IMR-90 (cell line): Measurements from ENCODE around the gene CAB39. TPM values are rescaled to one million over a fixed set of nuclear protein-coding genes. Genes with fewer than 3 reads are reported as not detected.

Experiments
- ATAC-seq: fragments of 200-7000 bp; cut with Tn5 transposase; 2 replicates; pipeline ENCODE4 v1.9.1; 2020; ENCODE audit warnings: low read depth, mild to moderate bottlenecking, moderate library complexity
- BruUV-seq: library from RNA; stranded (reverse); fragments of 400-500 nt; replicated peaks from 2 replicates; lab custom pipeline; 2021; lab: Mats Ljungman, UMichigan
- CTCF ChIA-PET: fragments of 300-600 bp; formaldehyde crosslinking; extraction: SDS; loops from one replicate; lab custom pipeline; 2021; ENCODE audit warnings: antibody characterized with exemption; lab: Yijun Ruan, JAX
- POLR2A ChIA-PET: fragments of 300-600 bp; sonication (Branson Sonifier 250); formaldehyde crosslinking; loops from one replicate; lab custom pipeline; 2022; ENCODE audit warnings: antibody characterized with exemption; ENCODE audit not compliant: unreplicated experiment; lab: Charles Lee
- DNase-seq: peaks from one replicate; pipeline ENCODE4 v3.0.0; 2013
- H2AFZ ChIP-seq: replicated peaks from 2 replicates; pipeline ENCODE3; 2013; ENCODE audit warnings: low read length, mild to moderate bottlenecking; ENCODE audit not compliant: poor library complexity
- H2AK5ac ChIP-seq: 2 replicates; pipeline ENCODE4 v1.6.1; 2013; ENCODE audit warnings: low read depth, low read length, inconsistent platforms
- H2AK9ac ChIP-seq: replicated peaks from 2 replicates; pipeline ENCODE3; 2013; ENCODE audit warnings: mild to moderate bottlenecking, low read depth, low read length, moderate library complexity; ENCODE audit not compliant: poor library complexity
- H2BK120ac ChIP-seq: 2 replicates; pipeline ENCODE4 v1.6.1; 2013; ENCODE audit warnings: low read depth, low read length, inconsistent platforms
- H2BK15ac ChIP-seq: 3 replicates; pipeline ENCODE4 v1.6.1; 2013; ENCODE audit warnings: low read depth, low read length, inconsistent platforms
- H2BK20ac ChIP-seq: 2 replicates; pipeline ENCODE4 v1.6.1; 2013; ENCODE audit warnings: low read depth, mild to moderate bottlenecking, inconsistent platforms, low read length, moderate library complexity
- H2BK5ac ChIP-seq: 2 replicates; pipeline ENCODE4 v1.6.1; 2013; ENCODE audit warnings: mild to moderate bottlenecking, low read depth, low read length, inconsistent platforms; ENCODE audit not compliant: poor library complexity, severe bottlenecking
- H3K14ac ChIP-seq: replicated peaks from 2 replicates; pipeline ENCODE4 v1.6.1; 2013; ENCODE audit warnings: low read depth, low read length, inconsistent platforms
- H3K18ac ChIP-seq: 2 replicates; pipeline ENCODE4 v1.6.1; 2013; ENCODE audit warnings: low read depth, low read length, control low read depth
- H3K23ac ChIP-seq: 2 replicates; pipeline ENCODE4 v1.6.1; 2013; ENCODE audit warnings: low read depth, low read length, inconsistent platforms
- H3K27ac ChIP-seq: 2 replicates; pipeline ENCODE4 v1.5.1; 2013; ENCODE audit warnings: mild to moderate bottlenecking, control low read depth, low read length; ENCODE audit not compliant: insufficient read depth
- H3K27me3 ChIP-seq: 2 replicates; pipeline ENCODE4 v1.6.1; 2013; ENCODE audit warnings: low read length; ENCODE audit not compliant: control insufficient read depth, insufficient read depth
- H3K36me3 ChIP-seq: 2 replicates; pipeline ENCODE4 v1.6.1; 2013; ENCODE audit warnings: low read length, mixed read lengths; ENCODE audit not compliant: control insufficient read depth, insufficient read depth
- H3K4ac ChIP-seq: 2 replicates; pipeline ENCODE4 v1.6.1; 2013; ENCODE audit warnings: low read depth, low read length, inconsistent platforms
- H3K4me1 ChIP-seq: 2 replicates; pipeline ENCODE4 v1.6.1; 2013; ENCODE audit warnings: low read length, mixed read lengths; ENCODE audit not compliant: control insufficient read depth, insufficient read depth
- H3K4me2 ChIP-seq: 2 replicates; pipeline ENCODE4 v1.6.1; 2013; ENCODE audit warnings: low read depth, mild to moderate bottlenecking, control low read depth, low read length, moderate library complexity
- H3K4me3 ChIP-seq: 2 replicates; pipeline ENCODE4 v1.5.1; 2013; ENCODE audit warnings: low read depth, mild to moderate bottlenecking, control low read depth, low read length, moderate library complexity; ENCODE audit not compliant: insufficient read depth
- H3K56ac ChIP-seq: 2 replicates; pipeline ENCODE4 v1.6.1; 2013; ENCODE audit warnings: low read length, inconsistent platforms; ENCODE audit not compliant: insufficient read depth; ENCODE audit errors: extremely low read depth
- H3K79me1 ChIP-seq, 2 experiments: 2 replicates each; pipeline ENCODE4 v1.6.1; 2013; ENCODE audit warnings: low read length in 2 of 2, inconsistent platforms in 1 of 2, low read depth in 1 of 2
- H3K9ac ChIP-seq: 2 replicates; pipeline ENCODE4 v1.6.1; 2013; ENCODE audit warnings: low read depth, low read length, control low read depth
- H3K9me1 ChIP-seq: 2 replicates; pipeline ENCODE4 v1.6.1; 2013; ENCODE audit warnings: low read length, inconsistent platforms; ENCODE audit not compliant: insufficient read depth
- H3K9me3 ChIP-seq: 2 replicates; pipeline ENCODE4 v1.6.1; 2013; ENCODE audit warnings: low read length; ENCODE audit not compliant: control insufficient read depth, insufficient read depth
- H4K20me1 ChIP-seq: 2 replicates; pipeline ENCODE4 v1.6.1; 2013; ENCODE audit warnings: low read length, inconsistent platforms; ENCODE audit not compliant: insufficient read depth
- H4K5ac ChIP-seq: 2 replicates; pipeline ENCODE4 v1.6.1; 2013; ENCODE audit warnings: mild to moderate bottlenecking, low read depth, low read length, control low read depth
- H4K8ac ChIP-seq, 2 experiments: 2 replicates each; pipeline ENCODE4 v1.6.1; 2013; ENCODE audit warnings: low read depth in 2 of 2, low read length in 2 of 2, control low read depth in 1 of 2, inconsistent platforms in 1 of 2
- H4K91ac ChIP-seq: 2 replicates; pipeline ENCODE4 v1.6.1; 2013; ENCODE audit warnings: low read depth, low read length, inconsistent platforms; ENCODE audit not compliant: insufficient read depth
- ELK1 ChIP-seq: fragments of 150-350 bp; IDR thresholded peaks from 2 replicates; pipeline ENCODE4 v1.6.1; 2016; ENCODE audit warnings: low read depth, mild to moderate bottlenecking, low read length, moderate library complexity, borderline replicate concordance
- MAFK ChIP-seq: IDR thresholded peaks from 2 replicates; pipeline ENCODE4 v1.6.1; 2012; ENCODE audit warnings: low read depth, low read length, improper control_type of control experiment
- MXI1 ChIP-seq: IDR thresholded peaks from 2 replicates; pipeline ENCODE4 v1.6.1; 2012; ENCODE audit warnings: low read depth, mild to moderate bottlenecking, low read length, moderate library complexity, borderline replicate concordance
- RAD21 ChIP-seq: IDR thresholded peaks from 2 replicates; pipeline ENCODE4 v1.6.1; 2012; ENCODE audit warnings: low read length, improper control_type of control experiment
- RFX5 ChIP-seq: IDR thresholded peaks from 2 replicates; pipeline ENCODE4 v1.8.0; 2012; ENCODE audit warnings: low read depth, mild to moderate bottlenecking, low read length, moderate library complexity
- SMC3 ChIP-seq: fragments of 150-350 bp; IDR thresholded peaks from 2 replicates; pipeline ENCODE4 v1.6.1; 2016; ENCODE audit warnings: low read depth, mild to moderate bottlenecking, antibody characterized with exemption, low read length, moderate library complexity
- WGBS, 2 experiments: methylation state at CpG; one replicate each; pipeline versions ENCODE4 v1.1.5 to v1.1.7; 2013; ENCODE audit warnings: missing lambda C conversion rate in 2 of 2; ENCODE audit not compliant: insufficient read length in 1 of 2; ENCODE audit errors: extremely low coverage in 2 of 2; 5-methylcytosine and 5-hydroxymethylcytosine counted together
- dilution Hi-C: fragments of 300-500 bp; cut with HindIII; formaldehyde crosslinking; loops from one replicate; pipeline ENCODE4 v1.14.3; 2018; ENCODE audit warnings: low sequenced_read_pairs; ENCODE audit not compliant: unreplicated experiment
- in situ Hi-C: fragments of 300-500 bp; cut with MboI; formaldehyde crosslinking; loops from 3 replicates; pipeline ENCODE4 v1.14.3; 2019; ENCODE audit warnings: low sequenced_read_pairs, inconsistent platforms, mixed read lengths
- intact Hi-C: fragments of 100-400 bp; cut with micrococcal nuclease; formaldehyde crosslinking; loops from 2 replicates; pipeline ENCODE4 v1.10.0; 2022
- polyA plus RNA-seq, 3 experiments: library from polyadenylated mRNA; depleted of rRNA; stranded (reverse); fragments of >200 nt; gene quantifications; 2 replicates each; pipeline ENCODE4 v1.2.3, GENCODE V29; 2012; ENCODE audit warnings: low replicate concordance in 1 of 3
- total RNA-seq: library from RNA; depleted of rRNA; stranded (reverse); fragments of >200 nt; gene quantifications from 2 replicates; pipeline ENCODE4 v1.2.3, GENCODE V29; 2012

The CAB39 gene
- total and polyA plus RNA-seq, 2 of the 4 experiments (the other 2 are of a cell fraction) = 38.2 to 71.7 TPM

DNA sequence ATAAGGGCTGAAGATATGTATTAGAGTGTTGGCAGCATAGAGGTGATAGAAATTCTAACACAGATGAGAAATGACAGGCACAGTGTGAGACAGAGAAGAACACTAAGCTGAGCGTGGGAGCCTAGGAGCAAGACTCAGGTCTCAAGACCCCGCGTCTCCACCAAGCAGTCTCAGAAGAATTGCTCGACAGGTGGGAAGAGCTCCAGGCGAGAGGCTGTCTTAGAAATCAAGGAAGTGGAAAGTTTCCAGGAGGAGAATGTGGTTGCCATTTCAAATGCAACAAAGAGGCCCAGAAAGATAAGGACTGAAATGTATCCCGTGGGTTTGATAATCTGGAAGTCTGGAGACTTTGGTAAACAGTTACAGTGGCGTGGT lies 31.5 kb upstream of the CAB39 start:
- H2AK9ac ChIP-seq = no peak overlapping the region
- peaks cover 13% of the 10 kb centered on the region for H3K4me1 ChIP-seq
- TF ChIP-seq MAFK = no peak
- no peak for TF ChIP-seq RFX5
- no peak for TF ChIP-seq MXI1
- no peak for TF ChIP-seq ELK1
- TF ChIP-seq RAD21 = no peak
- no peak for TF ChIP-seq SMC3
- BruUV-seq = no TSS peak
- H4K8ac ChIP-seq = peak overlapping the region in 1 of 2 experiments; percentile 14; a peak in 1 of 4 replicates
- peaks cover 3% of the 10 kb centered on the region for H3K9me3 ChIP-seq
- ChIA-PET POLR2A (no interaction called here), CTCF (no interaction called here)
- no peak overlapping the region for H3K56ac ChIP-seq
- 0 out of 2 replicates have a peak overlapping the region, but pooled peaks have one; percentile 25 for H4K91ac ChIP-seq
- WGBS, 2 experiments = 76% methylated on average over 7 of the region's 7 CpGs; no CpG with 5 or more reads in 1 of the 2 experiments
- intact Hi-C loops (no loop called here), in situ Hi-C loops (no loop called here), dilution Hi-C loops (no loop called here)
- no peaks in the 10 kb centered on the region for H3K36me3 ChIP-seq
- no peak overlapping the region for H3K27ac ChIP-seq
- no peak overlapping the region for H3K4me2 ChIP-seq
- peak overlapping the region; percentile 5; the same call in 1 of the 2 replicates for H3K4ac ChIP-seq
- no peak for DNase-seq
- peak overlapping the region; percentile 61; the same call in 1 of the 2 replicates for H2BK120ac ChIP-seq
- no peak overlapping the region for H3K4me3 ChIP-seq
- no peak overlapping the region for H4K5ac ChIP-seq
- H3K9me1 ChIP-seq = peaks cover 13% of the 10 kb centered on the region
- no peak overlapping the region for H3K18ac ChIP-seq
- no peak overlapping the region for H2BK5ac ChIP-seq
- H3K27me3 ChIP-seq = no peaks in the 10 kb centered on the region
- H3K9ac ChIP-seq = no peak overlapping the region
- peak overlapping the region; percentile 45; the same call in 1 of the 2 replicates for H3K23ac ChIP-seq
- H3K79me1 ChIP-seq = 0 out of 4 replicates have a peak, but pooled peaks cover 0 to 3% of the 10 kb centered on the region in 2 experiments
- H2AK5ac ChIP-seq = 0 out of 2 replicates have a peak overlapping the region, but pooled peaks have one; percentile 8
- peak overlapping the region; percentile 4 for H2AFZ ChIP-seq
- H2BK20ac ChIP-seq = 0 out of 2 replicates have a peak overlapping the region, but pooled peaks have one; percentile 20
- no peak overlapping the region; the same call in 1 of the 2 replicates for H3K14ac ChIP-seq
- H4K20me1 ChIP-seq = no peaks in the 10 kb centered on the region
- no peak overlapping the region for H2BK15ac ChIP-seq
- ATAC-seq = no peak
